T-cell (primary cell): Measurements from ENCODE around the gene KCNQ1OT1. TPM values are rescaled to one million over a fixed set of nuclear protein-coding genes. Genes with fewer than 3 reads are reported as not detected.

Experiments used
- ATAC-seq, 4 experiments: fragments of 200-7000 bp in 3 of 4; fragments of 150-1000 bp in 1 of 4; cut with Tn5 transposase; replicated peaks in 1 of 4; 1 replicate in 3 of 4; 2 replicates in 1 of 4; pipeline ENCODE4 v1.10.0; 2021; ENCODE audit warnings: moderate library complexity in 3 of 4, mild to moderate bottlenecking in 2 of 4, moderate number of reproducible peaks in 1 of 4
- CTCF ChIA-PET, 2 donors: fragments of 300-600 bp; sonication (Branson Sonifier 250); formaldehyde crosslinking; loops; one replicate each; lab custom pipeline; 2022; ENCODE audit warnings: antibody characterized with exemption in 2 of 2; lab: Charles Lee
- POLR2A ChIA-PET, 2 donors: fragments of 300-600 bp; sonication (Branson Sonifier 250); formaldehyde crosslinking; loops; one replicate each; lab custom pipeline; 2022; ENCODE audit warnings: antibody characterized with exemption in 2 of 2; lab: Charles Lee
- DNase-seq, 35 experiments: peaks; one replicate each; pipeline versions ENCODE4 v3.0.0 to v3.0.0-alpha.2; 2013 to 2023
- H3K27ac ChIP-seq: one replicate; pipeline ENCODE4 v1.5.1; 2013; ENCODE audit warnings: low read length
- H3K27me3 ChIP-seq, 2 experiments: replicated peaks in 1 of 2; 1 replicate in 1 of 2; 2 replicates in 1 of 2; pipeline versions ENCODE4 v1.6.1 to v1.7.0; 2013; ENCODE audit warnings: low read length in 1 of 2, mixed read lengths in 1 of 2; ENCODE audit not compliant: control insufficient read depth in 2 of 2, insufficient read depth in 2 of 2; ENCODE audit errors: extremely low read depth in 1 of 2
- H3K36me3 ChIP-seq, 2 donors: 1 replicate in 1 of 2; 2 replicates in 1 of 2; pipeline versions ENCODE4 v1.6.1 to v1.7.0; 2013; ENCODE audit warnings: low read length in 1 of 2; ENCODE audit not compliant: control insufficient read depth in 2 of 2, insufficient read depth in 1 of 2; ENCODE audit errors: extremely low read depth in 1 of 2
- H3K4me1 ChIP-seq, 2 experiments: 1 replicate in 1 of 2; 2 replicates in 1 of 2; pipeline versions ENCODE4 v1.6.1 to v1.7.0; 2013; ENCODE audit warnings: low read length in 2 of 2, mixed read lengths in 1 of 2; ENCODE audit not compliant: insufficient read depth in 2 of 2, control insufficient read depth in 1 of 2; ENCODE audit errors: extremely low read depth in 1 of 2
- H3K4me3 ChIP-seq, 2 donors: 1 replicate in 1 of 2; 2 replicates in 1 of 2; pipeline versions ENCODE4 v1.5.1 to v1.7.0; 2013; ENCODE audit warnings: mild to moderate bottlenecking in 2 of 2, low read length in 1 of 2, moderate library complexity in 1 of 2; ENCODE audit not compliant: control insufficient read depth in 1 of 2; ENCODE audit errors: extremely low read depth in 1 of 2
- H3K9me3 ChIP-seq: 2 replicates; pipeline ENCODE4 v1.7.0; 2013
- H3K27ac Mint-ChIP-seq, 2 donors: one replicate each; pipeline ENCODE4 v1.8.0; 2020 to 2021; ENCODE audit warnings: mild to moderate bottlenecking in 2 of 2, mixed read lengths in 2 of 2
- H3K27me3 Mint-ChIP-seq, 2 donors: one replicate each; pipeline ENCODE4 v1.8.0; 2021 to 2022; ENCODE audit warnings: mixed read lengths in 2 of 2
- H3K36me3 Mint-ChIP-seq: one replicate; pipeline ENCODE4 v1.8.0; 2021; ENCODE audit warnings: mixed read lengths
- H3K4me1 Mint-ChIP-seq, 3 donors: one replicate each; pipeline ENCODE4 v1.8.0; 2020 to 2022; ENCODE audit warnings: mixed read lengths in 3 of 3, mild to moderate bottlenecking in 1 of 3
- H3K4me3 Mint-ChIP-seq, 3 donors: one replicate each; pipeline ENCODE4 v1.8.0; 2020 to 2022; ENCODE audit warnings: mild to moderate bottlenecking in 3 of 3, mixed read lengths in 3 of 3, moderate library complexity in 3 of 3
- H3K9me3 Mint-ChIP-seq, 3 donors: one replicate each; pipeline ENCODE4 v1.8.0; 2020 to 2022; ENCODE audit warnings: mixed read lengths in 3 of 3
- WGBS: methylation state at CpG from one replicate; pipeline ENCODE4 v1.1.5; 2013; ENCODE audit warnings: missing lambda C conversion rate; ENCODE audit not compliant: insufficient coverage; 5-methylcytosine and 5-hydroxymethylcytosine counted together
- total RNA-seq, 35 experiments: library from RNA in 6 of 35; stranded (reverse) in 6 of 35; fragments of 120-200 nt in 1 of 35; gene quantifications; one replicate each; pipeline versions ENCODE4 v1.2.1 to v1.2.4 and lab custom pipeline; 2013 to 2026

The KCNQ1OT1 gene
- total RNA-seq, 5 donors from 2014 or later (not counting 1 experiment from before 2014, with no cell fraction given), result 0.30 to 0.42 (median 0.35) TPM

DNA sequence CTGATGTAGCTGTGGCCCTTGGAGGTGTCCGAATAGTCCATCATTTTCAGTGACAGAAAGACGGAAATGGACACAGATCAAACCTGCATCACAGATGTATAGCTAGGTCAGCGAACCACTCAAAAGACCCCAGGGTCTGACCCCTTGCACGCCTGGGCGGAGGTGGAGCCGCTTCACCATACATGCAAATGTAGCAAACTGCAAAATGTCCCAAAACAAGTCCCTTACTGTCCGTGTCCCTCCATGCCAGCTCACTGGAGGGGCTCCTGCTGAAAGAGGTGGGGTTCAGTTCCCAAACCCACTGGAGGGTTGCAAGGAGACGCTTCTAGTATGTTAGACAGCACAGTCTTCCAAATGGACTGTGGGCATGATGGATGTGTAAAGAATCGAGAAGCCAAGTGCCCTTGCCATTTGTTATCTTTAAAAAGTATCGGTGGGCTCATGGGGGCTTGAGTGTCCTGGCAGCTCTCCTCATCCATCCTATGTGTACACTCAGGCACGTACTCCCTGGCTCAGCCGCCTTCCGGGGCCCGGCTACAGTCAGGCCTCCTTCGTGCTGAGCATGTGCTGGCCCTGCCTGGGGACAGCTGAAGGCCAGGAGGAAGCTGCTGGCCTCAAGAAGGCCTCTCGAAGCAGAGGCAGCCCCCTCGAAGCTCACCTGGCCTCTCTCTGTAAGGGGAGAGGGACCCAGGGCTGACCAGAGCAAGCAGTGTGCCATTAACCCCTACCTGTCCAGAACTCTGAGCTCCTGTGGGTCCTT lies 20.2 kb upstream of the KCNQ1OT1 start:
- CTCF ChIA-PET, result no interaction called here
- H3K27me3 ChIP-seq, result peaks cover 0 to 2% of the 10 kb centered on the region in 2 experiments
- no peaks in the 10 kb centered on the region for H3K4me1 ChIP-seq
- Mint-ChIP-seq H3K4me3 (no peak overlapping the region), H3K9me3 (no peaks in the 10 kb centered on the region), H3K4me1 (no peaks in the 10 kb centered on the region), H3K36me3 (no peaks in the 10 kb centered on the region), H3K27ac (no peak overlapping the region), H3K27me3 (no peaks in the 10 kb centered on the region)
- no peaks in the 10 kb centered on the region for H3K36me3 ChIP-seq
- DNase-seq (no peak), ATAC-seq (no peak)
- 81% methylated on average over 10 of the region's 17 CpGs for WGBS
- H3K4me3 ChIP-seq, result no peak overlapping the region
- H3K9me3 ChIP-seq, result no peaks in the 10 kb centered on the region
- POLR2A ChIA-PET, result no interaction called here
- no peak overlapping the region for H3K27ac ChIP-seq

DNA sequence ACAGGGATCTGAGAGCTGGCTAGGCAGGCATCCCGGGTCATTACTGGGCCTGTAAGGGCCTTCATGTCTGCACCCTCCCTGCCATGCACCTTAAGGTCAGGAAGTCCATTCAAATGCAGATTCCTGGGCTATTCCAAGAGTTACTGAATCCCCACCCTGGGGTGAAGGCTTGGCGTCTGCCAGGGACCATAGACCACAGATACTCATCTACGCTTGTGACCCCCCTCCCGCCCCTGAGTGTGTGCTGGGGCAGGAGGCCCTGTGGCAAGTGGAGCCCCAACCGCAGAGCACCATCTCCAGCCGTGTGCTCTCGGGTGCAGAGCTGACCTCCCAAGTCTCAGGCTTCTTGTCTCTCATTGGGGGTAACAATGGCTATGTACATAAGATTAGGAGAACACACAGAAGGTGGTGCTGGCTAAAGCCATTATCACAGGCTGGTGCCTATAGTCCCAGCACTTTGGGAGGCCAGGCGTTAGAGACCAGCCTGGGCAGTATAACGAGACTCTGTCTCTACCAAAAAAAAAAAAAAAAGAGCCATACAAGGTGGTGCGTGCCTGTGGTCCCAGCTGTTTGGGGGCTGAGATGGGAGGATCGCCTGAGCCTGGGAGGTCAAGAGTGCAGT lies 19.1 kb upstream of the KCNQ1OT1 start:
- no peak overlapping the region for H3K27ac ChIP-seq
- H3K4me3 Mint-ChIP-seq, result no peak overlapping the region
- no peak overlapping the region for H3K4me3 ChIP-seq
- H3K36me3 Mint-ChIP-seq, result no peaks in the 10 kb centered on the region
- no peak for ATAC-seq
- ChIA-PET POLR2A (no interaction called here), CTCF (no interaction called here)
- DNase-seq, result no peak
- H3K27ac Mint-ChIP-seq, result no peak overlapping the region
- peaks cover 0 to 2% of the 10 kb centered on the region in 2 experiments for H3K27me3 ChIP-seq
- H3K4me1 ChIP-seq, result no peaks in the 10 kb centered on the region
- no peaks in the 10 kb centered on the region for H3K9me3 ChIP-seq
- H3K9me3 Mint-ChIP-seq, result no peaks in the 10 kb centered on the region
- H3K27me3 Mint-ChIP-seq, result no peaks in the 10 kb centered on the region
- 83% methylated on average over 2 of the region's 11 CpGs for WGBS
- H3K36me3 ChIP-seq, result no peaks in the 10 kb centered on the region
- no peaks in the 10 kb centered on the region for H3K4me1 Mint-ChIP-seq

DNA sequence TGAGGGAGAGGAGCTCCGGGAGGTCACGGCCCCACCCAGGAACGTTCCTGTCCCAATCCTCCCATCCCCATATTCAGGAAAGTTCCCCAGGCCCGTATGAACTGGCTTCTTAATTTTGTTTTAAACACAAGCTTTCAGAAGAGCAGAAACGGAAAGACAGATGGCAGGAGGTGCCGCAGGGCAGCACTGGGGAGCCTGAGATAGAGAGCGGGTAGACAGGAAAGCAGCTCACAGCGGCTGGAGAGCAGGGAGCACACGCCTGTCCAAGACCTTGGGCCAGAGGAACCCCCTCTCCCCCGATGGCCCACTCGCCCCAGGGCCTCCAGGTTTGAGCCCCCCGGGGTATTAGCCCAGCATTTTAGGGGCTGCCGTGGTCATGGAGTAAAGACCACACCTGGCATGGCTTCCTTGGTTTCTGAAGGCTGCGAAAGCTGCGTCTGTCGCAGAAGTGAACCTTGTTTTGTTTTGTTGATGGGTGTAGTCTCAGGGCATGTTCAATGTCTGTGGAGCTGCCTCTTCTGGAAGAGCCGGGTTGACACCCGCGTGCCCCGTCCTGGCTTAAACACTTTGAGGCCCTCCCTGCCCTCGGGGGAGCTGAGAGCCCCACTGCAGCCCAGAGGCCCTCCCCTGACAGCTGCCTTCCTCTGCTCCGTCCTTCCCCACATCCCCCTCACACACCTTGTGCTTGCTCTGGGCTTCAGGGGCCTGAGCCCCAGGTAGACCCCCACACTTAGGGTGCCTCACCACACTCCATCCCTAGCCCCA lies 17.9 kb upstream of the KCNQ1OT1 start:
- Mint-ChIP-seq H3K4me3 (no peak overlapping the region), H3K27me3 (no peaks in the 10 kb centered on the region), H3K36me3 (no peaks in the 10 kb centered on the region), H3K4me1 (no peaks in the 10 kb centered on the region), H3K9me3 (no peaks in the 10 kb centered on the region), H3K27ac (no peak overlapping the region)
- POLR2A ChIA-PET, result no interaction called here
- Histone ChIP-seq H3K27me3 (peaks cover 0 to 5% of the 10 kb centered on the region in 2 experiments), H3K27ac (no peak overlapping the region), H3K9me3 (no peaks in the 10 kb centered on the region), H3K4me3 (no peak overlapping the region), H3K36me3 (no peaks in the 10 kb centered on the region), H3K4me1 (no peaks in the 10 kb centered on the region)
- WGBS, result 83% methylated on average over 18 of the region's 22 CpGs
- no peak for ATAC-seq
- no peak for DNase-seq
- CTCF ChIA-PET, result no interaction called here

DNA sequence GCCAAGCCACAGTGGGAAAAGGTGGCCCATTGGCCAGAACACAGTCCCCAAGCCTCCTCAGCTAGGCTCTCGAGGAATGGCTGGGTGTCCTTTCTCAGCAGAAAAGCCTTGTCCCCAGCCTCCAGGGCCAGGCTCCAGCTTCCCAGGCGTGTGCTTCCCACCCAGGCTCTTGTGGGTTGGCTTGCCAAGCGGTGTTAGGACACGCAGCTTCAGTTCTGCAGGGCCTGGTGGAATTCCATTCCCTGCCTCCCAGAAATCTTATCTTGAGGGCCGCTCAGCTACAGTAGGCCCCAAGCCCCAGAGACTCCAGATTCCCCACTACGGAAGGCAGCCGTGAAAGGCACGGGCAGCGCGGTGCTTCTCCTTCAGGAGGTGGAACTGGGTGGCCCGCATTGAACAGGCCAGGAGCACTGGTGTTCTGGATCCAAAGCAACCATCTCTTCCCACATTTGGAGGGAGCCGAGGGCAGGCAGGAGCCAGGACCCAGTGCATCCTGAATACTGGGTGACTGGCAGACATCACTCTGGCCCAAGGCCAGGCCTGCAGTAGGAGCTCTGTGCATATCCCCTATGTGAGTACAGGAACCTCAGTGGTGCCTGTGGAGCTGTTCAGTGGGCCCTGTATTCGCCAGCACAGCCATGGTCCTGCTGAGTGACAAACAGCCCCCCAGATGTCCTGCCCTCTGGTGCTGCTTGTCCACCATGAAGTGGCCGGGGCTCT lies 16.7 kb upstream of the KCNQ1OT1 start:
- H3K27ac Mint-ChIP-seq, result no peak overlapping the region
- H3K4me1 ChIP-seq, result no peaks in the 10 kb centered on the region
- ChIA-PET POLR2A (no interaction called here), CTCF (no interaction called here)
- DNase-seq (no peak), ATAC-seq (no peak)
- H3K27me3 Mint-ChIP-seq, result no peaks in the 10 kb centered on the region
- H3K36me3 ChIP-seq, result no peaks in the 10 kb centered on the region
- H3K27ac ChIP-seq, result no peak overlapping the region
- no peaks in the 10 kb centered on the region for H3K36me3 Mint-ChIP-seq
- H3K27me3 ChIP-seq, result peaks cover 0 to 8% of the 10 kb centered on the region in 2 experiments
- H3K9me3 ChIP-seq, result no peaks in the 10 kb centered on the region
- no peak overlapping the region for H3K4me3 Mint-ChIP-seq
- no peaks in the 10 kb centered on the region for H3K4me1 Mint-ChIP-seq
- WGBS, result 94% methylated on average over 14 of the region's 14 CpGs
- H3K4me3 ChIP-seq, result no peak overlapping the region
- H3K9me3 Mint-ChIP-seq, result no peaks in the 10 kb centered on the region

DNA sequence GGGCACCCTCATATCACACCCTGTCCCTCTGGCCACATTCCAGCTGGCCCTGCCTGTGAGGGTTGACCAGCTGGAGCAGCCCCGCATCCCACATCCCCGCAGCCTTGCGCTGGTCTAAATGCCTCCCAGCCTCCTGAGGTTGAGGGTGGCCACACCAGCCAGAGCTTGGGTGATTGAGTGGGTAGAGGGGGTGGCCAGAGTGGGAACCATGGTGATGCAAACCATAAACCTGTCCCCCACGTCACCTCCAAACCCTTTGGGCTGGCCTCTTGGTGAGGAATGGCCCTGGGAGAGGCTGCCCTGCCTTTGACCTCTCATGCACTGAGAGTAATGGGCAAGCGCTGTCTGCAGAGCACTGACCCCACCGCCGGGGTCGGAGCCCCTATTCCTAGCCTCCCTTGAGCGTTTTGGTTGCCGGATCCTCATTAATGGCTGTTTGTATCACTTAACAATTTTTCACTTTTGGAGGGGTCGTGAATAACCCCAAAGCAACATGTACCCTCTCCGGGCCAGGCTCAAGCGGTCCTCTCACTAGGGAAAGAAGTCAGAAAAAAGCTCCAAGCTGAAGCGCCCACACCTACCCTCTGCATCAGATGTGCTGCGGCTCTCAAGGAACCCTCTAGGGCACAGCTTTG lies 16.0 kb upstream of the KCNQ1OT1 start:
- H3K4me1 Mint-ChIP-seq, result no peaks in the 10 kb centered on the region
- no peak overlapping the region for H3K27ac Mint-ChIP-seq
- H3K27me3 Mint-ChIP-seq, result no peaks in the 10 kb centered on the region
- no peaks in the 10 kb centered on the region for H3K9me3 ChIP-seq
- POLR2A ChIA-PET, result no interaction called here
- WGBS, result 95% methylated on average over 7 of the region's 15 CpGs
- peaks cover 0 to 8% of the 10 kb centered on the region in 2 experiments for H3K27me3 ChIP-seq
- H3K4me3 Mint-ChIP-seq, result no peak overlapping the region
- H3K36me3 ChIP-seq, result no peaks in the 10 kb centered on the region
- no peaks in the 10 kb centered on the region for H3K4me1 ChIP-seq
- CTCF ChIA-PET, result no interaction called here
- H3K27ac ChIP-seq, result no peak overlapping the region
- H3K36me3 Mint-ChIP-seq, result peaks cover 3% of the 10 kb centered on the region
- no peaks in the 10 kb centered on the region for H3K9me3 Mint-ChIP-seq
- ATAC-seq (no peak), DNase-seq (no peak)
- no peak overlapping the region for H3K4me3 ChIP-seq
